Measurements from ENCODE around the gene CARD6.
"Not testable (repeated sequence)": the region's sequence is repeated elsewhere in the genome, so short reads cannot be mapped to it uniquely, and the experiment has no call there.

The CARD6 gene

GRCh38 chr5:40879163-40879942 is 38.2 kb downstream of the CARD6 start:
- peak; percentile 19 for TF ChIP-seq CTCF (IDR thresholded peaks at IDR 0.05; ENCODE audit: insufficient read depth, low read depth, low read length, missing control alignments)
- peak; percentile 20 for DNase-seq (ENCODE audit: low read depth)
- no peak overlapping the region for H3K4me3 ChIP-seq (ENCODE audit: low read depth, low read length)

- no peak for TF ChIP-seq CTCF (IDR thresholded peaks at IDR 0.05; ENCODE audit: insufficient read depth, low read depth, low read length, missing control alignments)
- no peak overlapping the region for H3K4me3 ChIP-seq (ENCODE audit: low read depth, low read length)
- DNase-seq (ENCODE audit: low read depth): no peak
Observed at GRCh38 chr5:40882291-40882690, 41.1 kb downstream of the CARD6 start.

GRCh38 chr5:40883051-40883450 is 41.9 kb downstream of the CARD6 start:
- not testable (repeated sequence) for DNase-seq (ENCODE audit: low read depth); H3K4me3 ChIP-seq (ENCODE audit: low read depth, low read length)

GRCh38 chr5:40895440-40896425 is 54.6 kb downstream of the CARD6 start:
- DNase-seq (ENCODE audit: low read depth): not testable (repeated sequence)

GRCh38 chr5:40904205-40904993 is 63.2 kb downstream of the CARD6 start:
- H3K4me3 ChIP-seq (ENCODE audit: low read depth, low read length): no peak overlapping the region
- TF ChIP-seq CTCF (IDR thresholded peaks at IDR 0.05; ENCODE audit: insufficient read depth, low read depth, low read length, missing control alignments): peak; percentile 97
- peak; percentile 68 for DNase-seq (ENCODE audit: low read depth)

More at GRCh38 chr5:40895440-40896425, 54.6 kb downstream of the CARD6 start:
- H3K4me3 ChIP-seq (ENCODE audit: low read depth, low read length): not testable (repeated sequence)

DNA sequence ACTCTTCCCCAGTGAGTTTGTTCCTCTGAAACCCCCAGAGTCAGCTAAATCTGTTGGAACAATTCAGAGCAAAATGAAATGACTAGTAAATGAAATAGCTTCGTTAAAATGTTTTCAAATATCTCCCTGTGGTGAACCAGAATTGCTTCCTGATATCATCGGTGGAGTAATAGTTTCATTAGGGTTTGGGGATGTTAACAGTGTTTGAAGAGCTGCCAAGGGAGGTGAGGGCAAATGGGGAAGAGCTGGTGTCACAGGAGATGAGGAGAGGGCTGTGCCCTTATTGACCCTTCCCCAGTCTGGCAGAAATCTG is 63.8 kb downstream of the CARD6 start:
- no peak for TF ChIP-seq CTCF (IDR thresholded peaks at IDR 0.05; ENCODE audit: insufficient read depth, low read depth, low read length, missing control alignments)
- no peak for DNase-seq (ENCODE audit: low read depth)
- H3K4me3 ChIP-seq (ENCODE audit: low read depth, low read length): no peak overlapping the region

GRCh38 chr5:40906351-40906751 is 65.2 kb downstream of the CARD6 start:
- no peak for DNase-seq (ENCODE audit: low read depth)
- H3K4me3 ChIP-seq (ENCODE audit: low read depth, low read length): no peak overlapping the region
- TF ChIP-seq CTCF (IDR thresholded peaks at IDR 0.05; ENCODE audit: insufficient read depth, low read depth, low read length, missing control alignments): no peak
